A549 (cell line): Measurements from ENCODE around the gene DYRK4. TPM values are rescaled to one million over a fixed set of nuclear protein-coding genes. Genes with fewer than 3 reads are reported as not detected.

Experiments used
- ATAC-seq, 2 experiments: fragments of 200-7000 bp in 1 of 2; fragments of >200 bp in 1 of 2; cut with Nextera tagmentation in 1 of 2; cut with Tn5 transposase in 1 of 2; 3 replicates each; pipeline versions ENCODE4 v1.8.0 to v1.9.1; 2018 to 2020; ENCODE audit warnings: mild to moderate bottlenecking in 1 of 2, moderate library complexity in 1 of 2
- CTCF ChIA-PET: fragments of 300-600 bp; sonication (Branson Sonifier 250); formaldehyde crosslinking; extraction: SDS; loops from one replicate; lab custom pipeline; 2021; ENCODE audit warnings: antibody characterized with exemption, inconsistent platforms; lab: Yijun Ruan, JAX
- POLR2A ChIA-PET: fragments of 350-600 bp; formaldehyde crosslinking; extraction: SDS; loops from one replicate; lab custom pipeline; 2021; ENCODE audit warnings: antibody characterized with exemption, inconsistent platforms; lab: Yijun Ruan, JAX
- DNase-seq, 2 experiments: peaks; one replicate each; pipeline versions ENCODE4 v3.0.0 to v3.0.0-alpha.2; 2011 to 2016; ENCODE audit warnings: low read depth in 1 of 2, low spot score in 1 of 2
- FAIRE-seq: peaks from 2 replicates; lab custom pipeline; 2011; peaks lifted over from hg19 to GRCh38; lab: Jason Lieb, UNC
- H3K27ac ChIP-seq, 2 experiments: fragments of >200 bp; sonication (Bioruptor Twin); formaldehyde crosslinking; 3 replicates each; pipeline ENCODE4 v1.5.1; 2016 to 2017
- H3K4me1 ChIP-seq: fragments of >200 bp; sonication (Bioruptor Twin); formaldehyde crosslinking; 3 replicates; pipeline ENCODE4 v1.6.1; 2016
- H3K4me2 ChIP-seq: fragments of >200 bp; sonication (Bioruptor Twin); formaldehyde crosslinking; 3 replicates; pipeline ENCODE4 v1.6.1; 2016
- H3K4me3 ChIP-seq: fragments of >200 bp; sonication (Bioruptor Twin); formaldehyde crosslinking; 3 replicates; pipeline ENCODE4 v1.5.1; 2016
- H3K9me3 ChIP-seq: fragments of >200 bp; sonication (Bioruptor Twin); formaldehyde crosslinking; 3 replicates; pipeline ENCODE4 v1.6.1; 2016
- BHLHE40 ChIP-seq: IDR thresholded peaks from 2 replicates; pipeline ENCODE4 v1.6.1; 2012; ENCODE audit warnings: low read depth, low read length, inconsistent platforms
- CBX2 ChIP-seq: fragments of 200-600 bp; sonication (generic); IDR thresholded peaks from 2 replicates; pipeline ENCODE4 v1.6.1; 2016; ENCODE audit warnings: low read depth, mild to moderate bottlenecking, borderline replicate concordance
- CEBPB ChIP-seq, 2 experiments: fragments of >200 bp in 1 of 2; sonication (Bioruptor Twin) in 1 of 2; formaldehyde crosslinking in 1 of 2; IDR thresholded peaks; 2 replicates each; pipeline ENCODE4 v1.6.1; 2012 to 2016
- CHD2 ChIP-seq: fragments of 150-350 bp; IDR thresholded peaks from 2 replicates; pipeline ENCODE4 v1.6.1; 2014; ENCODE audit warnings: low read length; ENCODE audit not compliant: partially characterized antibody
- EHF ChIP-seq: fragments of 250-450 bp; sonication (Bioruptor Pico); IDR thresholded peaks from 2 replicates; pipeline ENCODE4 v1.5.0; 2020; ENCODE audit warnings: mild to moderate bottlenecking
- EHMT2 ChIP-seq: fragments of 200-600 bp; sonication (generic); IDR thresholded peaks from 2 replicates; pipeline ENCODE4 v1.6.1; 2016; ENCODE audit warnings: antibody characterized with exemption, low read depth, mild to moderate bottlenecking, moderate library complexity
- ELK1 ChIP-seq: fragments of 150-350 bp; IDR thresholded peaks from 2 replicates; pipeline ENCODE4 v1.6.1; 2014; ENCODE audit warnings: low read depth, mild to moderate bottlenecking, low read length
- EP300 ChIP-seq, 2 experiments: fragments of >200 bp; sonication (Bioruptor Twin); formaldehyde crosslinking; IDR thresholded peaks; 2 replicates in 1 of 2; 3 replicates in 1 of 2; pipeline ENCODE4 v1.6.1; 2016 to 2017
- FOSL2 ChIP-seq, 2 experiments: fragments of 450-650 bp in 1 of 2; fragments of >200 bp in 1 of 2; sonication (Bioruptor Twin) in 1 of 2; formaldehyde crosslinking; IDR thresholded peaks; 2 replicates each; pipeline versions ENCODE4 v1.5.0 to v1.6.1; 2016 to 2020; ENCODE audit warnings: mild to moderate bottlenecking in 1 of 2, moderate library complexity in 1 of 2
- GATA3 ChIP-seq: IDR thresholded peaks from 2 replicates; pipeline ENCODE4 v1.6.1; 2012; ENCODE audit warnings: borderline replicate concordance
- HOXA7 ChIP-seq: fragments of 250-450 bp; sonication (Bioruptor Pico); IDR thresholded peaks from 2 replicates; pipeline ENCODE4 v1.5.0; 2020; ENCODE audit warnings: mild to moderate bottlenecking, moderate library complexity
- JUNB ChIP-seq: fragments of >200 bp; sonication (Bioruptor Twin); formaldehyde crosslinking; IDR thresholded peaks from 2 replicates; pipeline ENCODE4 v1.6.1; 2016
- KDM1A ChIP-seq: fragments of 200-600 bp; sonication (generic); IDR thresholded peaks from 2 replicates; pipeline ENCODE4 v1.6.1; 2016; ENCODE audit warnings: low read depth, mild to moderate bottlenecking
- KDM5A ChIP-seq: fragments of 200-600 bp; sonication (generic); IDR thresholded peaks from 2 replicates; pipeline ENCODE4 v1.6.1; 2016; ENCODE audit warnings: antibody characterized with exemption, mild to moderate bottlenecking
- MAFK ChIP-seq: fragments of 450-650 bp; IDR thresholded peaks from 2 replicates; pipeline ENCODE4 v1.6.1; 2014; ENCODE audit not compliant: partially characterized antibody
- MAZ ChIP-seq: fragments of 150-350 bp; IDR thresholded peaks from 2 replicates; pipeline ENCODE4 v1.6.1; 2014; ENCODE audit warnings: antibody characterized with exemption, low read depth, low read length, borderline replicate concordance
- NFE2L2 ChIP-seq: fragments of 150-350 bp; conservative IDR thresholded peaks from 2 replicates; pipeline ENCODE4 v1.6.1; 2014; ENCODE audit warnings: low read length
- NPAS2 ChIP-seq: fragments of 250-450 bp; sonication (Bioruptor Pico); IDR thresholded peaks from 2 replicates; pipeline ENCODE4 v1.8.0; 2022; ENCODE audit warnings: mild to moderate bottlenecking, moderate library complexity, borderline replicate concordance
- NR3C1 ChIP-seq: fragments of >200 bp; sonication (Bioruptor Twin); formaldehyde crosslinking; IDR thresholded peaks from 3 replicates; pipeline ENCODE4 v1.6.1; 2017
- PBX3 ChIP-seq: IDR thresholded peaks from 2 replicates; pipeline ENCODE4 v1.6.1; 2012
- RARB ChIP-seq: fragments of 250-450 bp; sonication (Bioruptor Pico); IDR thresholded peaks from 2 replicates; pipeline ENCODE4 v1.8.0; 2021; ENCODE audit warnings: mild to moderate bottlenecking, moderate library complexity
- RFX5 ChIP-seq: fragments of 450-650 bp; IDR thresholded peaks from 2 replicates; pipeline ENCODE4 v1.7.1; 2014; ENCODE audit warnings: antibody characterized with exemption, mild to moderate bottlenecking, moderate library complexity
- RNF2 ChIP-seq: fragments of 200-600 bp; sonication (generic); IDR thresholded peaks from 2 replicates; pipeline ENCODE4 v1.6.1; 2016; ENCODE audit warnings: low read depth, mild to moderate bottlenecking, antibody characterized with exemption, moderate library complexity, borderline replicate concordance
- SMC3 ChIP-seq: fragments of >200 bp; sonication (Bioruptor Twin); formaldehyde crosslinking; IDR thresholded peaks from 3 replicates; pipeline ENCODE4 v1.6.1; 2018; ENCODE audit warnings: inconsistent platforms
- ZC3H11A ChIP-seq: fragments of 450-650 bp; IDR thresholded peaks from 2 replicates; pipeline ENCODE4 v1.6.1; 2014; ENCODE audit warnings: antibody characterized with exemption, mild to moderate bottlenecking
- ZFP36 ChIP-seq: fragments of 450-650 bp; IDR thresholded peaks from 2 replicates; pipeline ENCODE4 v1.6.1; 2014; ENCODE audit warnings: borderline replicate concordance; ENCODE audit not compliant: partially characterized antibody
- ZNF302 ChIP-seq: fragments of 250-450 bp; sonication (Bioruptor Pico); IDR thresholded peaks from 2 replicates; pipeline ENCODE4 v1.9.0; 2021; ENCODE audit warnings: inconsistent platforms, mild to moderate bottlenecking, moderate library complexity
- ZSCAN20 ChIP-seq: fragments of 250-450 bp; sonication (Bioruptor Pico); IDR thresholded peaks from 2 replicates; pipeline ENCODE4 v1.8.0; 2022; ENCODE audit warnings: mild to moderate bottlenecking, moderate library complexity
- whole genome bisulfite sequencing: methylation state at CpG from one replicate; pipeline ENCODE4 v1.1.6; 2017; ENCODE audit errors: missing lambda C conversion rate; 5-methylcytosine and 5-hydroxymethylcytosine counted together
- polyA plus RNA-seq, 4 experiments: library from polyadenylated mRNA; depleted of rRNA in 3 of 4; stranded (reverse); fragments of >200 nt; fragmentation: RNase III in 1 of 4; extraction: RNeasy Plus Mini Kit Qiagen cat#74134 plus additional on column Dnase treatment in 1 of 4; gene quantifications; 2 replicates in 3 of 4; 3 replicates in 1 of 4; pipeline ENCODE4 v1.2.3, GENCODE V29; 2011 to 2017
- TF ChIP-seq, protein P1 (sequence below): fragments of 200-600 bp; sonication (generic); IDR thresholded peaks from 2 replicates; pipeline ENCODE4 v1.6.1; 2016; ENCODE audit warnings: antibody characterized with exemption, mild to moderate bottlenecking, moderate library complexity
- TF ChIP-seq, protein P2 (sequence below): fragments of >200 bp; sonication (Bioruptor Twin); formaldehyde crosslinking; IDR thresholded peaks from 2 replicates; pipeline ENCODE4 v1.6.1; 2016
- TF ChIP-seq, protein P3 (sequence below): IDR thresholded peaks from 2 replicates; pipeline ENCODE4 v1.6.1; 2012; ENCODE audit warnings: low read depth, borderline replicate concordance

The DYRK4 gene
- polyA plus RNA-seq, 2 of the 4 experiments (the other 2 are of a cell fraction), result 40.3 to 84.5 TPM

GRCh38 chr12:4603946-4604345, 41.9 kb downstream of the DYRK4 start:
- POLR2A ChIA-PET, result no interaction called here
- ATAC-seq, result no peak
- Histone ChIP-seq H3K9me3 (no peaks in the 10 kb centered on the region), H3K4me2 (no peak overlapping the region), H3K4me1 (peaks cover 5% of the 10 kb centered on the region; the same call in 1 of the 3 replicates), H3K27ac (no peak overlapping the region)
- 0% methylated on average over 1 of the region's 1 CpG for WGBS
- no peak for DNase-seq
- FAIRE-seq, result no peak
- CTCF ChIA-PET, result interaction anchor here (0.7 to 5.8 kb wide), 20 partner anchors 7 to 163 kb away, joined by 3 to 62 read pairs (median 5); partner anchors contain the start of genes AKAP3 and NDUFA9
- TF ChIP-seq MAZ, result no peak
- no peak for TF ChIP-seq NFE2L2
- TF ChIP-seq, protein P1, sequence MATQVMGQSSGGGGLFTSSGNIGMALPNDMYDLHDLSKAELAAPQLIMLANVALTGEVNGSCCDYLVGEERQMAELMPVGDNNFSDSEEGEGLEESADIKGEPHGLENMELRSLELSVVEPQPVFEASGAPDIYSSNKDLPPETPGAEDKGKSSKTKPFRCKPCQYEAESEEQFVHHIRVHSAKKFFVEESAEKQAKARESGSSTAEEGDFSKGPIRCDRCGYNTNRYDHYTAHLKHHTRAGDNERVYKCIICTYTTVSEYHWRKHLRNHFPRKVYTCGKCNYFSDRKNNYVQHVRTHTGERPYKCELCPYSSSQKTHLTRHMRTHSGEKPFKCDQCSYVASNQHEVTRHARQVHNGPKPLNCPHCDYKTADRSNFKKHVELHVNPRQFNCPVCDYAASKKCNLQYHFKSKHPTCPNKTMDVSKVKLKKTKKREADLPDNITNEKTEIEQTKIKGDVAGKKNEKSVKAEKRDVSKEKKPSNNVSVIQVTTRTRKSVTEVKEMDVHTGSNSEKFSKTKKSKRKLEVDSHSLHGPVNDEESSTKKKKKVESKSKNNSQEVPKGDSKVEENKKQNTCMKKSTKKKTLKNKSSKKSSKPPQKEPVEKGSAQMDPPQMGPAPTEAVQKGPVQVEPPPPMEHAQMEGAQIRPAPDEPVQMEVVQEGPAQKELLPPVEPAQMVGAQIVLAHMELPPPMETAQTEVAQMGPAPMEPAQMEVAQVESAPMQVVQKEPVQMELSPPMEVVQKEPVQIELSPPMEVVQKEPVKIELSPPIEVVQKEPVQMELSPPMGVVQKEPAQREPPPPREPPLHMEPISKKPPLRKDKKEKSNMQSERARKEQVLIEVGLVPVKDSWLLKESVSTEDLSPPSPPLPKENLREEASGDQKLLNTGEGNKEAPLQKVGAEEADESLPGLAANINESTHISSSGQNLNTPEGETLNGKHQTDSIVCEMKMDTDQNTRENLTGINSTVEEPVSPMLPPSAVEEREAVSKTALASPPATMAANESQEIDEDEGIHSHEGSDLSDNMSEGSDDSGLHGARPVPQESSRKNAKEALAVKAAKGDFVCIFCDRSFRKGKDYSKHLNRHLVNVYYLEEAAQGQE, result no peak
- TF ChIP-seq RARB (CRISPR knock-in tag), result no peak
- TF ChIP-seq BHLHE40, result no peak
- no peak for TF ChIP-seq ZNF302 (CRISPR knock-in tag)
- TF ChIP-seq, all 56 proteins: peak for 0
- H3K4me3 ChIP-seq, result no peak overlapping the region

DNA sequence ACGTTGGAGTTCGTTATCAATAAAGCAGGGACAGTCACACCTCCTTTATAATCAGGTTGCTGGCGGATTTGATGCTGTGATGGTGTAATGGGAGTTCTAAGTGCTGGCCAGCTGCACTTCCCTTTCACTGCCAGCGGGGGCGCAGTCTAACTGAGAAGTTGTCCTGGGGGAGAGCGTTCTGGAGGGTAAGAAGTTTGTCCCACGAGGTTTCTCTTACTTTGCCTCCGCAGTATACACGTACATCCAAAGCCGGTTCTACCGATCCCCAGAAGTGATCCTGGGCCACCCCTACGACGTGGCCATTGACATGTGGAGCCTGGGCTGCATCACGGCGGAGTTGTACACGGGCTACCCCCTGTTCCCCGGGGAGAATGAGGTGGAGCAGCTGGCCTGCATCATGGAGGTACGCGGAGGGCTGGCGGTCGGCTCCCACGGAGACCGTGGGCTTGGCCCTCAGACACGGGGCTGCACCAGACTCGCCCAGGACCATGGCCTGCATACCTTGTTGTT, 42.7 kb downstream of the DYRK4 start:
- peak overlapping the region; percentile 74 for H3K4me2 ChIP-seq
- ChIA-PET POLR2A (no interaction called here), CTCF (interaction anchor here (0.7 to 5.8 kb wide), 22 partner anchors 8 to 1223 kb away, joined by 3 to 62 read pairs (median 5); partner anchors contain the start of genes AKAP3 and NDUFA9)
- H3K9me3 ChIP-seq, result no peaks in the 10 kb centered on the region
- peak overlapping the region; percentile 83 for H3K4me3 ChIP-seq
- H3K4me1 ChIP-seq, result peaks cover 5% of the 10 kb centered on the region; the same call in 1 of the 3 replicates
- FAIRE-seq (peak; percentile 51), DNase-seq (peak; percentile 80 to 93), ATAC-seq (peak; percentile 96 to 98)
- H3K27ac ChIP-seq, result peak overlapping the region; percentile 81 to 89
- WGBS, result 3% methylated on average over 22 of the region's 25 CpGs
- no peak for TF ChIP-seq NFE2L2
- no peak for TF ChIP-seq KDM1A
- no peak for TF ChIP-seq CBX2
- TF ChIP-seq NPAS2, result no peak
- TF ChIP-seq CEBPB (IDR thresholded peaks at IDR 0.05), result 0 out of 4 replicates have a peak, but pooled peaks of 1 of the 2 experiments have one; percentile 25
- no peak for TF ChIP-seq FOSL2 (IDR thresholded peaks at IDR 0.05)
- no peak for TF ChIP-seq FOSL2 (CRISPR knock-in tag; IDR thresholded peaks at IDR 0.05)
- TF ChIP-seq EHF (CRISPR knock-in tag), result no peak; the same call in 1 of the 2 replicates
- TF ChIP-seq JUNB, result no peak
- no peak for TF ChIP-seq HOXA7 (CRISPR knock-in tag)
- TF ChIP-seq, protein P2, sequence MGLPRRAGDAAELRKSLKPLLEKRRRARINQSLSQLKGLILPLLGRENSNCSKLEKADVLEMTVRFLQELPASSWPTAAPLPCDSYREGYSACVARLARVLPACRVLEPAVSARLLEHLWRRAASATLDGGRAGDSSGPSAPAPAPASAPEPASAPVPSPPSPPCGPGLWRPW, result no peak
- no peak for TF ChIP-seq ZSCAN20 (CRISPR knock-in tag)
- no peak for TF ChIP-seq RFX5
- no peak for TF ChIP-seq ZC3H11A
- TF ChIP-seq SMC3, result peak; percentile 25; the same call in 1 of the 3 replicates
- no peak for TF ChIP-seq ELK1
- TF ChIP-seq, protein P3, sequence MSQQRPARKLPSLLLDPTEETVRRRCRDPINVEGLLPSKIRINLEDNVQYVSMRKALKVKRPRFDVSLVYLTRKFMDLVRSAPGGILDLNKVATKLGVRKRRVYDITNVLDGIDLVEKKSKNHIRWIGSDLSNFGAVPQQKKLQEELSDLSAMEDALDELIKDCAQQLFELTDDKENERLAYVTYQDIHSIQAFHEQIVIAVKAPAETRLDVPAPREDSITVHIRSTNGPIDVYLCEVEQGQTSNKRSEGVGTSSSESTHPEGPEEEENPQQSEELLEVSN, result peak; percentile 66; the same call in 1 of the 2 replicates
- no peak for TF ChIP-seq RNF2
- no peak for TF ChIP-seq EHMT2
- TF ChIP-seq CHD2, result no peak
- no peak for TF ChIP-seq GATA3
- no peak for TF ChIP-seq PBX3
- TF ChIP-seq ZFP36, result no peak
- no peak for TF ChIP-seq KDM5A
- no peak for TF ChIP-seq NR3C1
- TF ChIP-seq EP300 (IDR thresholded peaks at IDR 0.05), result no peak
- no peak for TF ChIP-seq MAFK
- no peak for TF ChIP-seq MAZ
